Duodenal mucosa (tissue), 2 donors: ENCODE results near the gene PPP2R5D.
"Not testable (repeated sequence)": the region's sequence is repeated elsewhere in the genome, so short reads cannot be mapped to it uniquely, and the experiment has no call there.

Experiments
- H3K27ac ChIP-seq: one replicate; pipeline ENCODE4 v1.7.0; 2013; ENCODE audit warnings: low read depth, low read length
- H3K27me3 ChIP-seq, 2 donors: one replicate each; pipeline ENCODE4 v1.7.0; 2013; ENCODE audit warnings: low read length in 2 of 2, control low read depth in 1 of 2; ENCODE audit not compliant: insufficient read depth in 2 of 2, control insufficient read depth in 1 of 2
- H3K36me3 ChIP-seq, 2 donors: one replicate each; pipeline ENCODE4 v1.7.0; 2013; ENCODE audit warnings: low read length in 2 of 2, control low read depth in 1 of 2; ENCODE audit not compliant: insufficient read depth in 2 of 2, control insufficient read depth in 1 of 2
- H3K4me1 ChIP-seq, 2 donors: one replicate each; pipeline ENCODE4 v1.7.0; 2013; ENCODE audit warnings: low read length in 2 of 2, control low read depth in 1 of 2; ENCODE audit not compliant: insufficient read depth in 2 of 2, control insufficient read depth in 1 of 2
- H3K4me3 ChIP-seq, 2 donors: one replicate each; pipeline ENCODE4 v1.7.0; 2013; ENCODE audit warnings: low read length in 2 of 2, low read depth in 1 of 2
- H3K9ac ChIP-seq, 2 donors: one replicate each; pipeline ENCODE4 v1.7.0; 2013; ENCODE audit warnings: low read length in 2 of 2, low read depth in 1 of 2
- H3K9me3 ChIP-seq, 2 donors: one replicate each; pipeline ENCODE4 v1.7.0; 2013; ENCODE audit warnings: low read length in 2 of 2, control low read depth in 1 of 2; ENCODE audit not compliant: control insufficient read depth in 1 of 2

Gene PPP2R5D

DNA sequence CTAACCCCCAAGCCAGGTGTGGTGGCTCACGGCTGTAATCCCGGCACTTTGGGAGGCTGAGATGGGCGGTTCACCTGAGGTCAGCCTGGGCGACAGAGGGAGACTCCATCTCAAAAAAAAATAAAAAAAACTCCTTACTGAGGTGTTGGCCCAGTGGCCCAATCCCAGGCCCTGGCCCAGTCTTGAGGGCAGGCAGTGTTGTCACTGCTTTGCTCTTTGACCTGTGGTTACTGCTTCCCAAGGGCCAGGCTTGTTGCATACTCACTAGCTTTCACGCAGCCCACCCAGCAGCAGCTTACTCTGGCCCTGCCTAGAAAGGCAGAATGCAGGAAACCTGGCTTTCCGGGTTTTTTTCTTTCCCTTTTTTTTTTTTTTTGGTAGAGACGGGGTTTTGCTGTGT, 41.9 kb upstream of the PPP2R5D start:
- H3K27me3 ChIP-seq = no peaks in the 10 kb centered on the region
- no peaks in the 10 kb centered on the region for H3K9me3 ChIP-seq
- peaks cover 14 to 37% of the 10 kb centered on the region in 2 donors for H3K36me3 ChIP-seq
- H3K4me3 ChIP-seq = no peak overlapping the region
- no peak overlapping the region for H3K27ac ChIP-seq
- peaks cover 0 to 6% of the 10 kb centered on the region in 2 donors for H3K4me1 ChIP-seq
- no peak overlapping the region for H3K9ac ChIP-seq

DNA sequence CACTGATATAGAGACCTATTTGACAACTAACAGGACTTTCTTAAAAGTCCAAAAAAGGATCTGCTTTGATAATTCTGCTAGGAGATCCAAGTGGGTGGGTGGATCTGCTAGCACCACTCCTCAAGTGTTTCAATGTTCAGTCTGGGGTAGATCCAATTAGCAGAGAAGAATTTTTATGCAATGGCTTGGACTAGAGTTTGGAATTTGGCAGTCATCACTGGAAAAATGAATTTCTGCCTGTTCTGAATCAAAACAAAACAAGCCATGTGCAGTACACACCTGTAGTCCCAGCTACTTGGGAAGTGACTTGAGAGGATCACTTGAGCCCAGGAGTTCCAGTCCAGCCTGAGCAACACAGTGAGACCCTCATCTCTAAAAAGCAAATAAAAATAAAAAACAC, 36.4 kb upstream of the PPP2R5D start:
- Histone ChIP-seq H3K9me3 (no peaks in the 10 kb centered on the region), H3K27me3 (no peaks in the 10 kb centered on the region), H3K36me3 (peaks cover 0 to 3% of the 10 kb centered on the region in 2 donors), H3K27ac (no peak overlapping the region), H3K4me1 (no peaks in the 10 kb centered on the region), H3K9ac (no peak overlapping the region), H3K4me3 (no peak overlapping the region)

DNA sequence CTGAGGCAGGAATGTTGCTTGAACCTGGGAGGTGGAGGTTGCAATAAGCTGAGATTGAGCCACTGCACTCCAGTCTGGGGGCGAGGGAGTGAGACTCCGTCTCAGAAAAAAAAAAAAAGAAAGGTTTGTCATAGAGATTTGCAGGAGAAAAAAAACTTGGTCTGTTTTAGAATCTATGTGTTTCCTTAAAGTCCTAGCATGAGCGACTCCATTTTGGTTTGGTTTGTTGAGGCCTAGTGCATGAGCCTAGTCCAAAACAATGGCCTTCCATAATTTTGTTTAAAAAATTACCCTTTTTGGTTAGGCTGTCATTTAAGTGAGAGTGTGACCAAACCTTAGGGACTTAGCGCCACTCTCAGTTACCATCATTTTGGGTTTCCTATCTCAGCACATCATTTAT, 32.0 kb upstream of the PPP2R5D start:
- Histone ChIP-seq H3K9me3 (no peaks in the 10 kb centered on the region), H3K27ac (no peak overlapping the region), H3K4me1 (no peaks in the 10 kb centered on the region), H3K36me3 (no peaks in the 10 kb centered on the region), H3K27me3 (no peaks in the 10 kb centered on the region), H3K9ac (no peak overlapping the region), H3K4me3 (no peak overlapping the region)

DNA sequence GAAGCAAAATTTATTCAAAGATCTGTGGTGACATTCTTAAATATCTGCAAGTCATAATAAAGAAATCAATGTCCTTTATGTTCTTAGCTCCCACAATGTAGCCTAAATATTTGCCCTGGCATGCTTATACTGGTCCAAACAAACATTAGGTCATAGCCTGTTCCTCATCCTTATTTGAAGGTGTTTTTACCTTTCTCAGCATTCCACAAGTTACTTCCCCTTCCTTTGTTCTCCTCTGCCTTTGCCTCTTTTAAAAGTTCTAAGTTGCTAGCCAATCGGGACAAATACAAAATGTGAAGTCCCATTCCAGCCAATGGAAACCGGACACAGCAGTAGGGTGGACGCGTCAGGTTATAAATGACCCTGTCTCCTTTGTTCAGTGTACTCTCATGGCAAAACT, 30.0 kb upstream of the PPP2R5D start:
- not testable (repeated sequence) for H3K27me3 ChIP-seq, H3K9me3 ChIP-seq, H3K4me3 ChIP-seq, H3K27ac ChIP-seq, H3K36me3 ChIP-seq, H3K9ac ChIP-seq, H3K4me1 ChIP-seq

DNA sequence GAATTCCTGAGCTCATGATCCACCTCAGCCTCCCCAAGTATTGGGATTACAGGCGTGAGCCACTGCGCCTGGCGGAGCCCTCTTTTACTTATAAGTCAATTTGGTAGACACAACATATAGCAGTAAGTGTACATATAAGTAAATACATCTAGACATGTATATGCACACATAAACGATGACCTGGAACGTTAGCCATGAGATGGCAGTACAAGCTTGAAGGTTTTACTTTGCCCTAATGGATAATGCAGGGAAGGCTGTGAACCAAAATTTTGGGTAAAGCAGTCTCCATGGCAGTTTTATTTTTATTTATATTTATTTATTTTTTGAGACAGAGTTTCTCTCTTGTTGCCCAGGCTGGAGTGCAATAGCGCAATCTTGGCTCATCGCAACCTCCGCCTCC, 26.2 kb upstream of the PPP2R5D start:
- H3K4me1 ChIP-seq = peaks cover 6 to 19% of the 10 kb centered on the region in 2 donors
- H3K36me3 ChIP-seq = peaks cover 4 to 8% of the 10 kb centered on the region in 2 donors
- H3K27me3 ChIP-seq = no peaks in the 10 kb centered on the region
- no peak overlapping the region for H3K4me3 ChIP-seq
- no peak overlapping the region for H3K9ac ChIP-seq
- H3K9me3 ChIP-seq = no peaks in the 10 kb centered on the region
- H3K27ac ChIP-seq = no peak overlapping the region

DNA sequence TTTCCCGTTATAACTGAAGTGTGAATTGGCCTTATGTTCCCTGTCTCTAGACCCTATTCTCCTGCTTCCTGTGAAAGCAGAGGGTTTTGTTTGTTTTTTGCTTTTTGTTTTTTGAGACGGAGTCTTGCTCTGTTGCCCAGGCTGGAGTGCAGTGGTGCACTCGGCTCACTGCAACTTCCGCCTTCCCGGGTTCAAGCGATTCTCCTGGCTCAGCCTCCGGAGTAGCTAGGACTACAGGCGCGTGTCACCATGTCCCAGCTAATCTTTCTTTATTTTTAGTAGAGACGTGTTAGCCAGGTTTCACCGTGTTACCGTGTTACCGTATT, 24.5 kb upstream of the PPP2R5D start:
- Histone ChIP-seq H3K27ac (no peak overlapping the region), H3K9ac (peak overlapping the region; percentile 33 to 54), H3K9me3 (no peaks in the 10 kb centered on the region), H3K4me1 (peaks cover 6 to 19% of the 10 kb centered on the region in 2 donors), H3K27me3 (no peaks in the 10 kb centered on the region), H3K4me3 (peak overlapping the region; percentile 74 to 78), H3K36me3 (peaks cover 13 to 19% of the 10 kb centered on the region in 2 donors)

DNA sequence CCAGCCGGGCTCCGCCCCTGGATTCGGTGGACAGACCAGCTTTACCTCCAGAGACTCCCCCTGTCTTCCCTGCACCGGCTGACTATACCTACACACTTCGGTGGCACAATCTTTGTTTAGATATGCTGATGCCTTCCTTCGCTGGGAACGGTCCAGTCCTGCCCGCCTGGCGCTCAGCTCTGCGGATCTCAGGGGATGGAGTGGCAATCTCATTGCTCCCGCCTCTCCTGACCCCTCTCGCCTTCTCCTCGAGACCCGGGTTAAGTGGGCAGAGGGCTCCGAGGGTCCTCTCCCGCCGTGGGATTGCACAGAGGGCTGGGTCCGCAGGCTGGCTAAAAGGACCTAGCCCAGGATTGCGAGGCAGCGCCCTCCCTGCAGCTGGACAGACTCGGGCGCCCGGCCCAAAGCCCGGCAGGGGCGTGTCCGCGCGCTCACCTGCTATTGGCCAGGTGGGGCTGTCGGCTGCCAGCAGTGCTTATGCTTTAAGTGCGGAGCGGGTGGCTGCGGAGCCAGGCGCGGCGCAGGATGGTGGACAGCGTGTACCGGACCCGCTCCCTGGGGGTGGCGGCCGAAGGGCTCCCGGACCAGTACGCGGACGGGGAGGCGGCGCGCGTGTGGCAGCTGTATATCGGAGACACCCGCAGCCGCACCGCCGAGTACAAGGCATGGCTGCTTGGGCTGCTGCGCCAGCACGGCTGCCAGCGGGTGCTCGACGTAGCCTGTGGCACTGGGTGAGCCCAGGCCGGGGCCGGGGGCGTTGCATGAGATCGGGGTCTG, 23.9 kb upstream of the PPP2R5D start, which contains the start of gene GNMT:
Gene GNMT (plus strand): TSS at position 512 of the 777 bp plus-strand sequence. CDS start 14 bp downstream, at position 526.
- Histone ChIP-seq H3K4me1 (peaks cover 6 to 19% of the 10 kb centered on the region in 2 donors), H3K36me3 (peaks cover 14 to 24% of the 10 kb centered on the region in 2 donors), H3K27ac (no peak within 1 kb of the TSS), H3K9me3 (no peaks in the 10 kb centered on the region), H3K4me3 (peak within 1 kb of the TSS; percentile 74 to 78), H3K9ac (peak within 1 kb of the TSS; percentile 33 to 54), H3K27me3 (no peaks in the 10 kb centered on the region)

DNA sequence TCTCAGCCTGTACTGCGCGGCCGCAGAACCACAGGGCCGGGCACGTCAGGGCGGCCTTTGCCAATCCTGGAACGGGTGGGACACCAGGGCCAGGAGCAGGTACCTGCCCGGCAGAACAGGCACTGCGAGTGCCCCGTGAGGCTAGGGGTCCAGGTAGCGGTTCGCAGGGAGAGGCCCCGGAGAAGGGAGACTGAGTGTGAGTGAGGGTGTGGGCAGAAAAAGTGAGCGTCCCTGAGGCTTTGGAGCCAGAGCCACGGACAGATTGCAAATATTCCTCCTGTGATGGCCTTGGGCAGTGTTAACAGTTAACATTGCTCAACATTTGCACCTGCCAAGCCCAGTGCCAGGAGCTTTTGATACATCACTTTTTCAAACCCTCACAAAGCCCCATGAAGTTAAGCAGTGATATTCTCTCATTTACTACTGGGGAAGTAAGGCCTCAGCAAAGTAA, 23.3 kb upstream of the PPP2R5D start:
- Histone ChIP-seq H3K9me3 (no peaks in the 10 kb centered on the region), H3K36me3 (peaks cover 14 to 25% of the 10 kb centered on the region in 2 donors), H3K4me1 (peaks cover 6 to 19% of the 10 kb centered on the region in 2 donors), H3K27ac (no peak overlapping the region), H3K9ac (peak overlapping the region in 1 of 2 donors; percentile 32), H3K4me3 (peak overlapping the region; percentile 74 to 78), H3K27me3 (no peaks in the 10 kb centered on the region)

DNA sequence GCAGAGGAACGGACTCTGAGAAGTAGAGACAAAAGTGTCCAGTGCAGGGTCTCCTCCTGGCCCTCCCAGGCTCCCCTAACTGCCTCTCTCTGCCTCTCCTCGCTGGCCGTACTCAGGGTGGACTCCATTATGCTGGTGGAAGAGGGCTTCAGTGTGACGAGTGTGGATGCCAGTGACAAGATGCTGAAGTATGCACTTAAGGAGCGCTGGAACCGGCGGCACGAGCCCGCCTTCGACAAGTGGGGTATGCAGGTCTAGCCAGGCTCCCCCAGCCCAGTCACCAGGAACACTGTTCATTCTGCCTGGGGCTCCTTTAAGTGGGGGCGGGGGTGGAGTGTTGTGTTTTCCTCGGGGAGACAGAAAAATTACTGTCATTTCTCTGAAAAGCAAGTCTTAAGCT, 22.3 kb upstream of the PPP2R5D start:
- Histone ChIP-seq H3K27me3 (no peaks in the 10 kb centered on the region), H3K4me3 (no peak overlapping the region), H3K4me1 (peaks cover 6 to 19% of the 10 kb centered on the region in 2 donors), H3K36me3 (peaks cover 18 to 33% of the 10 kb centered on the region in 2 donors), H3K9ac (no peak overlapping the region), H3K27ac (no peak overlapping the region), H3K9me3 (no peaks in the 10 kb centered on the region)

DNA sequence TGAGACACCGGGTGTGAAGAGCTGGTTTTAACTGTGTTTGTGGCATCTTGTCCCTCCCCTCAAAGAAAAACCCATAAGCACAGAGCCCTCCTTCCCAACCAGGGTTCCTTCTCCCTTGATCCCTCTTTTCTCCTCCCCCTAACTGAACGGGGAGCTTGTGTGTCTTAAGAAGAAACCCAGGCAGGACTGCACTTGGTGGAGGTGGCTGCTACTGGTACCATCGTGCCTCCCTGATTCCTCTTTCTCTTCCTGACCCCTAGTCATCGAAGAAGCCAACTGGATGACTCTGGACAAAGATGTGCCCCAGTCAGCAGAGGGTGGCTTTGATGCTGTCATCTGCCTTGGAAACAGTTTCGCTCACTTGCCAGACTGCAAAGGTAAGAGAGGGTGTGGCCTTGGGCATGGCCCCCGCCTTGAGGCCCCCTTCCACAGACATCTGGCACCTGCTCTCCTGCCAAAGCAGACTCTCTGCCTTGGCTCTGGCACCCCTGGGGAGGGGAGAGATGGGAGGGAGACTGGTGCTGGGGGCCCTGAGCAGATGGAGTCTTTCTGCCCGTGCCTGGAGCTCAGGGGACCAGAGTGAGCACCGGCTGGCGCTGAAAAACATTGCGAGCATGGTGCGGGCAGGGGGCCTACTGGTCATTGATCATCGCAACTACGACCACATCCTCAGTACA, 21.7 kb upstream of the PPP2R5D start:
- Histone ChIP-seq H3K27ac (no peak overlapping the region), H3K9me3 (no peaks in the 10 kb centered on the region), H3K9ac (no peak overlapping the region), H3K4me1 (peaks cover 6 to 19% of the 10 kb centered on the region in 2 donors), H3K4me3 (no peak overlapping the region), H3K27me3 (no peaks in the 10 kb centered on the region), H3K36me3 (peaks cover 22 to 38% of the 10 kb centered on the region in 2 donors)
